ENCODE measurements around the gene PSME3IP1. TPM values are rescaled to one million over a fixed set of nuclear protein-coding genes. Genes with fewer than 3 reads are reported as not detected.

Gene PSME3IP1
- total and polyA plus RNA-seq, 2 of the 8 experiments (the other 6 are each of a cell fraction or from before 2014, with no cell fraction given) = 95.1 to 98.3 TPM

DNA sequence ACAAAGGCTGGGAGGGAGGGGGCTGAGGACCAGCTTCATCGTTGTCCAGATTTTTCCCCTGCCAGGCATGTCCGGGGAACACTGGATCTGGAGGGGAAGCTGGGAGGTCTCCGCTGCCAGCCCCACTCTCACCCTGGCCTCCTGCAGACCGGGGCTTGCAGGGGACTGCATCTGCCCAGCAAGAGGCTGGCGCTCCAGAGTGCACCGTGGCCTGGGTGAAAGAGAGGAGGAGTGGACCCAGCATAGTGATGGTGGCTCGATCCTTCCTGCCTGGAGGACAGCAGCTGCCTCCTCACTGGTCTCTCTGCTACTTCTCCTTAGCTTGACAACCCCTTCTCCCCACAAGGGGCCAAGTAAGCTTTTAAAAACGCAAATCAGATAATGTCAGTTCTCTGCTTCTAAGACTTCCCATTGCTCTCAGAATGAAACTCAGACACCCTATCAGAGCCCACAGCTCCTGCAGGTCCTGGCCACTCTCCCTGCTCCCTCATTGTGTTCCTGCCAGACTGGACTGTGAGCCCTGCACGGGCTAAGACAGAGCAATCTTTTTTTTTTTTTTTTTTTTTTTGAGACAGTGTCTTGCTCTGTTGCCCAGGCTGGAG lies 78.4 kb downstream of the PSME3IP1 start (continued):
- TF ChIP-seq, protein P1, sequence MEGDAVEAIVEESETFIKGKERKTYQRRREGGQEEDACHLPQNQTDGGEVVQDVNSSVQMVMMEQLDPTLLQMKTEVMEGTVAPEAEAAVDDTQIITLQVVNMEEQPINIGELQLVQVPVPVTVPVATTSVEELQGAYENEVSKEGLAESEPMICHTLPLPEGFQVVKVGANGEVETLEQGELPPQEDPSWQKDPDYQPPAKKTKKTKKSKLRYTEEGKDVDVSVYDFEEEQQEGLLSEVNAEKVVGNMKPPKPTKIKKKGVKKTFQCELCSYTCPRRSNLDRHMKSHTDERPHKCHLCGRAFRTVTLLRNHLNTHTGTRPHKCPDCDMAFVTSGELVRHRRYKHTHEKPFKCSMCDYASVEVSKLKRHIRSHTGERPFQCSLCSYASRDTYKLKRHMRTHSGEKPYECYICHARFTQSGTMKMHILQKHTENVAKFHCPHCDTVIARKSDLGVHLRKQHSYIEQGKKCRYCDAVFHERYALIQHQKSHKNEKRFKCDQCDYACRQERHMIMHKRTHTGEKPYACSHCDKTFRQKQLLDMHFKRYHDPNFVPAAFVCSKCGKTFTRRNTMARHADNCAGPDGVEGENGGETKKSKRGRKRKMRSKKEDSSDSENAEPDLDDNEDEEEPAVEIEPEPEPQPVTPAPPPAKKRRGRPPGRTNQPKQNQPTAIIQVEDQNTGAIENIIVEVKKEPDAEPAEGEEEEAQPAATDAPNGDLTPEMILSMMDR (IDR thresholded peaks at IDR 0.05; ENCODE audit: control extremely low read depth in 1 of 3, insufficient read depth in 1 of 3, low read depth in 1 of 3, low read length in 3 of 3) = no peak
- TF ChIP-seq SP1 (IDR thresholded peaks at IDR 0.05; ENCODE audit: low read depth, low read length) (no peak), EZH2 (IDR thresholded peaks at IDR 0.05; ENCODE audit: low read depth, low read length, severe bottlenecking) (no peak), NRF1 (IDR thresholded peaks at IDR 0.05; ENCODE audit: low read depth, low read length) (no peak), SAP30 (IDR thresholded peaks at IDR 0.05; ENCODE audit: insufficient read depth, insufficient replicate concordance, low read length) (no peak), MAFK (IDR thresholded peaks at IDR 0.05; ENCODE audit: low read depth, low read length) (no peak), POLR2AphosphoS5 (IDR thresholded peaks at IDR 0.05; ENCODE audit: low read depth, low read length) (no peak), SIN3A (conservative IDR thresholded peaks at IDR 0.05 in 1 of 2, IDR thresholded peaks at IDR 0.05 in 1 of 2; ENCODE audit: low read depth in 1 of 2, low read length in 2 of 2) (no peak)
